Measurements from ENCODE around the gene MSI2. TPM values are rescaled to one million over a fixed set of nuclear protein-coding genes. Genes with fewer than 3 reads are reported as not detected.

Gene MSI2
- polyA plus RNA-seq, 1 of the 3 experiments (the other 2 are of a cell fraction): 24.1 TPM

DNA sequence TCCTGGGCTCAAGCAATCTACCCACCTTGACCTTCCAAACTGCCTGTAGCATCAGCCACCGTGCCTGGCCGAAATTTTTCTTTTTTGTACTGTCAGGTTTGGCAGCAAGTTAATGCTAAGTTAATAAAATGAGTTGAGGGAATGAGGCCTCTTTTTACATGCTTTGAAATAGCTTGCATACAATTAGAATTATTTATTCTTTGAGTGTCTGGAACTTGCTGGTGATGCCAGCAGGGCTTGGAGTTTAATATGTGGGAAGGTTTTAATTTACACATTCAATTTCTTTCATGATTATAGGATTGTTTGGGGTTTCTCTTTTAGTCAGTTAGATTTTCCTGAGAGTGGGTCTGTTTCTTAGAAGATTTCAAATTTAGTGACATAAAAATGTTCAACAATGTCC, 31.2 kb upstream of the MSI2 start:
- POLR2A ChIA-PET: no interaction called here
- no peak for DNase-seq
- Histone ChIP-seq H3K4me3 (ENCODE audit: low read depth in 2 of 2, low read length in 1 of 2) (no peak overlapping the region), H3K9me3 (peaks cover 16% of the 10 kb centered on the region), H3K27me3 (ENCODE audit: insufficient read depth) (no peaks in the 10 kb centered on the region), H3F3A (replicated peaks; ENCODE audit: insufficient read depth) (no peaks in the 10 kb centered on the region), H4K20me1 (ENCODE audit: insufficient read depth) (no peaks in the 10 kb centered on the region), H3K79me2 (ENCODE audit: insufficient read depth) (no peaks in the 10 kb centered on the region), H3K4me2 (no peak overlapping the region), H3K9me2 (no peaks in the 10 kb centered on the region), H3K4me1 (ENCODE audit: control insufficient read depth in 1 of 2, insufficient read depth in 2 of 2, low read depth in 1 of 2, low read length in 1 of 2) (no peaks in the 10 kb centered on the region), H3K9ac (no peak overlapping the region), H3K36me3 (replicated peaks in 1 of 2; ENCODE audit: control insufficient read depth in 1 of 2, insufficient read depth in 2 of 2, low read length in 1 of 2) (peaks cover 0 to 4% of the 10 kb centered on the region in 2 experiments), H2AFZ (ENCODE audit: low read depth) (no peak overlapping the region), H3K27ac (ENCODE audit: low read depth in 2 of 2, low read length in 1 of 2) (no peak overlapping the region)
- TF ChIP-seq, protein P1, sequence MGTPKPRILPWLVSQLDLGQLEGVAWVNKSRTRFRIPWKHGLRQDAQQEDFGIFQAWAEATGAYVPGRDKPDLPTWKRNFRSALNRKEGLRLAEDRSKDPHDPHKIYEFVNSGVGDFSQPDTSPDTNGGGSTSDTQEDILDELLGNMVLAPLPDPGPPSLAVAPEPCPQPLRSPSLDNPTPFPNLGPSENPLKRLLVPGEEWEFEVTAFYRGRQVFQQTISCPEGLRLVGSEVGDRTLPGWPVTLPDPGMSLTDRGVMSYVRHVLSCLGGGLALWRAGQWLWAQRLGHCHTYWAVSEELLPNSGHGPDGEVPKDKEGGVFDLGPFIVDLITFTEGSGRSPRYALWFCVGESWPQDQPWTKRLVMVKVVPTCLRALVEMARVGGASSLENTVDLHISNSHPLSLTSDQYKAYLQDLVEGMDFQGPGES (IDR thresholded peaks at IDR 0.05; ENCODE audit: low read depth, low read length): no peak
- TF ChIP-seq RAD21 (IDR thresholded peaks at IDR 0.05; ENCODE audit: low read length): no peak
- TF ChIP-seq, protein P2, sequence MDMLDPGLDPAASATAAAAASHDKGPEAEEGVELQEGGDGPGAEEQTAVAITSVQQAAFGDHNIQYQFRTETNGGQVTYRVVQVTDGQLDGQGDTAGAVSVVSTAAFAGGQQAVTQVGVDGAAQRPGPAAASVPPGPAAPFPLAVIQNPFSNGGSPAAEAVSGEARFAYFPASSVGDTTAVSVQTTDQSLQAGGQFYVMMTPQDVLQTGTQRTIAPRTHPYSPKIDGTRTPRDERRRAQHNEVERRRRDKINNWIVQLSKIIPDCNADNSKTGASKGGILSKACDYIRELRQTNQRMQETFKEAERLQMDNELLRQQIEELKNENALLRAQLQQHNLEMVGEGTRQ (IDR thresholded peaks at IDR 0.05; ENCODE audit: borderline replicate concordance, low read depth, low read length): no peak
- no peak for TF ChIP-seq NFIC (IDR thresholded peaks at IDR 0.05; ENCODE audit: borderline replicate concordance)
- TF ChIP-seq, protein P3, sequence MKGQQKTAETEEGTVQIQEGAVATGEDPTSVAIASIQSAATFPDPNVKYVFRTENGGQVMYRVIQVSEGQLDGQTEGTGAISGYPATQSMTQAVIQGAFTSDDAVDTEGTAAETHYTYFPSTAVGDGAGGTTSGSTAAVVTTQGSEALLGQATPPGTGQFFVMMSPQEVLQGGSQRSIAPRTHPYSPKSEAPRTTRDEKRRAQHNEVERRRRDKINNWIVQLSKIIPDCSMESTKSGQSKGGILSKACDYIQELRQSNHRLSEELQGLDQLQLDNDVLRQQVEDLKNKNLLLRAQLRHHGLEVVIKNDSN (IDR thresholded peaks at IDR 0.05; ENCODE audit: borderline replicate concordance, low read depth): no peak
- no peak for TF ChIP-seq GATA2 (CRISPR knock-in tag; IDR thresholded peaks at IDR 0.05)
- CTCF ChIA-PET: no interaction called here
- whole genome bisulfite sequencing (ENCODE audit: low lambda C conversion rate): 44% methylated on average over 2 of the region's 2 CpGs

DNA sequence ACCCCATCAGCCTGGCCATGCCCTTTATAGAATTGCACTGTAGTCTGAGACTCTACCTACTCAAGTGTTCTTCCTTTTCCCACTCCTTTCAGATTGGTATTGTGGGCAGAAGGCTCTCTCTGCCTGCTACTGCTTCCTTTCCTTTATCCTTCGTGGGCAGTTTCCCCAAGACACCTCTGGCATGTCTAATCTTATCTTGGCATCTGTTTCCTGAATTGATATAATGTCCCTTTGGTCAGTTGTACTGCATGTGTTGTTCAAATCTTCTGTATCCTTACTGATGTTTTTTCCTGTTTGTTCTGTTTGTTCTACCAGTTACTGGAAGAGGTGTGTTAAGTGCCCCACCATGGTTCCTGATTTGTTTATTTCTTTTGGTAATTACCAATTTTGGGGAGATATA, 29.5 kb upstream of the MSI2 start:
- H3K4me2 ChIP-seq: no peak overlapping the region
- H3K27ac ChIP-seq (ENCODE audit: low read depth in 2 of 2, low read length in 1 of 2): no peak overlapping the region
- no peaks in the 10 kb centered on the region for H3F3A ChIP-seq (replicated peaks; ENCODE audit: insufficient read depth)
- 20% methylated on average over 1 of the region's 1 CpG for whole genome bisulfite sequencing (ENCODE audit: low lambda C conversion rate)
- H3K79me2 ChIP-seq (ENCODE audit: insufficient read depth): no peaks in the 10 kb centered on the region
- no peak overlapping the region for H3K4me3 ChIP-seq (ENCODE audit: low read depth in 2 of 2, low read length in 1 of 2)
- POLR2A ChIA-PET: interaction anchor here (0.6 kb wide), 1 partner anchor 1375 kb away, joined by 3 read pairs; no protein-coding TSS in a partner anchor
- no peaks in the 10 kb centered on the region for H4K20me1 ChIP-seq (ENCODE audit: insufficient read depth)
- H3K4me1 ChIP-seq (ENCODE audit: control insufficient read depth in 1 of 2, insufficient read depth in 2 of 2, low read depth in 1 of 2, low read length in 1 of 2): no peaks in the 10 kb centered on the region
- H3K9ac ChIP-seq: no peak overlapping the region
- peaks cover 0 to 4% of the 10 kb centered on the region in 2 experiments for H3K36me3 ChIP-seq (replicated peaks in 1 of 2; ENCODE audit: control insufficient read depth in 1 of 2, insufficient read depth in 2 of 2, low read length in 1 of 2)
- no peaks in the 10 kb centered on the region for H3K27me3 ChIP-seq (ENCODE audit: insufficient read depth)
- no peak overlapping the region for H2AFZ ChIP-seq (ENCODE audit: low read depth)
- TF ChIP-seq NRF1 (IDR thresholded peaks at IDR 0.05; ENCODE audit: low read depth, low read length): no peak
- no peak for TF ChIP-seq FOXM1 (IDR thresholded peaks at IDR 0.05; ENCODE audit: low read depth)
- no peak for TF ChIP-seq RXRA (IDR thresholded peaks at IDR 0.05; ENCODE audit: borderline replicate concordance, low read depth)
- no peak for TF ChIP-seq POLR2AphosphoS5 (IDR thresholded peaks at IDR 0.05; ENCODE audit: low read depth, low read length)
- CTCF ChIA-PET: interaction anchor here (0.8 to 1.5 kb wide), 3 partner anchors 13 to 26 kb away, joined by 3 to 6 read pairs (median 3); no protein-coding TSS in a partner anchor
- no peak for DNase-seq
- no peaks in the 10 kb centered on the region for H3K9me2 ChIP-seq
- H3K9me3 ChIP-seq: peaks cover 11% of the 10 kb centered on the region; the same call in 1 of the 2 replicates
